C4-2B (cell line): ENCODE data around the gene ECM1.

Source experiments
- H3K27ac ChIP-seq: fragments of 450-650 bp; 2 replicates; pipeline ENCODE4 v1.5.1; 2017
- ZFX ChIP-seq: fragments of 450-650 bp; IDR thresholded peaks from 2 replicates; pipeline ENCODE4 v1.6.1; 2017
- TF ChIP-seq, protein P1 (sequence below): fragments of 450-650 bp; conservative IDR thresholded peaks from 2 replicates; pipeline ENCODE4 v1.5.1; 2017; ENCODE audit warnings: mild to moderate bottlenecking

Gene ECM1

DNA sequence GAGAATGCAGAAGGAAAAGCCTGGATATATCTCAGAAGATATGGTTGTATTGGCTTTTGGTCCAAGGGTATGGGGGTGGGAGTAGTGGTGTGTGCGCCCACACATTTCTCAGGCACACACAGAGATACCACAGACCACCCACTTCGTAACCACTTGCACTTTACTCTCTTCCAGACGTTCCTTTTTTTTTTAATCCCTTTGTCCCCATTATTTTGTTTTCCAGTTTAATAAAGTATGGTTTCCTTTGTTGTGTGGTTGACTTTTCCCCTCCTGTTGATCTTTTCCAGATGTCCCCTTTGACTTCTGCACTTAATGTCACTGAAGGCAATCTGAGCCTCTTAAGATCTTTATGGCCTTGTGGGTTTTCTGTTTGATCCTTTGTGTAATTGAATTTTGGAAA lies 31.2 kb upstream of the ECM1 start:
- TF ChIP-seq, protein P1, sequence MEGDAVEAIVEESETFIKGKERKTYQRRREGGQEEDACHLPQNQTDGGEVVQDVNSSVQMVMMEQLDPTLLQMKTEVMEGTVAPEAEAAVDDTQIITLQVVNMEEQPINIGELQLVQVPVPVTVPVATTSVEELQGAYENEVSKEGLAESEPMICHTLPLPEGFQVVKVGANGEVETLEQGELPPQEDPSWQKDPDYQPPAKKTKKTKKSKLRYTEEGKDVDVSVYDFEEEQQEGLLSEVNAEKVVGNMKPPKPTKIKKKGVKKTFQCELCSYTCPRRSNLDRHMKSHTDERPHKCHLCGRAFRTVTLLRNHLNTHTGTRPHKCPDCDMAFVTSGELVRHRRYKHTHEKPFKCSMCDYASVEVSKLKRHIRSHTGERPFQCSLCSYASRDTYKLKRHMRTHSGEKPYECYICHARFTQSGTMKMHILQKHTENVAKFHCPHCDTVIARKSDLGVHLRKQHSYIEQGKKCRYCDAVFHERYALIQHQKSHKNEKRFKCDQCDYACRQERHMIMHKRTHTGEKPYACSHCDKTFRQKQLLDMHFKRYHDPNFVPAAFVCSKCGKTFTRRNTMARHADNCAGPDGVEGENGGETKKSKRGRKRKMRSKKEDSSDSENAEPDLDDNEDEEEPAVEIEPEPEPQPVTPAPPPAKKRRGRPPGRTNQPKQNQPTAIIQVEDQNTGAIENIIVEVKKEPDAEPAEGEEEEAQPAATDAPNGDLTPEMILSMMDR, result no peak
- no peak for TF ChIP-seq ZFX
- H3K27ac ChIP-seq, result no peak overlapping the region

DNA sequence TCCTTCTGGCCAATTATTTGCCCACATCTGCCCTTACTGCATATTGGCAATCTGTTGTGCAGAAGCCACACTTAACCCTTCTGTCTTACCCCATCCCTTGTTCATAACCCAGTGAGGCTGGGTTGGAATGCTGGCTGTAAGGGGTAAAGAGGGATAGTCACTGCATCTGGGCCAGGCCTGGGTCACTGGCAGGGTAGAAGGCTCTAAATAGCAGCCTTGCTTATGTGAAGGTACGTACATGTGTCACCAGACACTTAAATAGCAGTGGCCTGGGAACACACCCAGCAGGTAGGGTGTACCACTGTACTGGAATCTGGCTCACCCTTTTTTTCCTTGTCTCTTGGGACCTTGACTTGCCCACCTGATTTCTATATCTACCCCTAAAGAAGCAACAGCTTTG lies 30.6 kb upstream of the ECM1 start:
- TF ChIP-seq, protein P1, result no peak
- no peak for TF ChIP-seq ZFX
- no peak overlapping the region for H3K27ac ChIP-seq

- TF ChIP-seq, protein P1, result no peak
- TF ChIP-seq ZFX, result no peak
- H3K27ac ChIP-seq, result no peak overlapping the region
These were observed 30.2 kb upstream of the ECM1 start for GRCh38 chr1:150477733-150478132.

GRCh38 chr1:150479370-150479769 lies 28.5 kb upstream of the ECM1 start:
- no peak overlapping the region for H3K27ac ChIP-seq
- TF ChIP-seq, protein P1, result no peak
- TF ChIP-seq ZFX, result no peak

- TF ChIP-seq, protein P1, result no peak
- no peak for TF ChIP-seq ZFX
- H3K27ac ChIP-seq, result no peak overlapping the region
These were observed 28.0 kb upstream of the ECM1 start for GRCh38 chr1:150479927-150480352.

- TF ChIP-seq, protein P1, result no peak
These were observed 23.5 kb upstream of the ECM1 start for GRCh38 chr1:150484431-150484830.

GRCh38 chr1:150484861-150485260 lies 23.0 kb upstream of the ECM1 start:
- TF ChIP-seq, protein P1, result no peak
- no peak for TF ChIP-seq ZFX
- no peak overlapping the region for H3K27ac ChIP-seq

More at GRCh38 chr1:150484431-150484830, 23.5 kb upstream of the ECM1 start:
- H3K27ac ChIP-seq, result no peak overlapping the region
